Activated naive CD4-positive, alpha-beta T cell treated with anti-CD3 and anti-CD28 coated beads for 36 hours (primary cell): ENCODE data around the gene ARPC5L. TPM values are rescaled to one million over a fixed set of nuclear protein-coding genes. Genes with fewer than 3 reads are reported as not detected.
"Not testable (repeated sequence)": the region's sequence is repeated elsewhere in the genome, so short reads cannot be mapped to it uniquely, and the experiment has no call there.

Source experiments
- CTCF ChIA-PET: fragments of 350-600 bp; sonication (Branson Sonifier 250); formaldehyde crosslinking; loops from one replicate; lab custom pipeline; 2021; ENCODE audit warnings: antibody characterized with exemption; lab: Charles Lee
- DNase-seq: peaks from one replicate; pipeline ENCODE4 v3.0.0-alpha.2; 2020
- H3K27ac Mint-ChIP-seq: one replicate; pipeline ENCODE4 v1.8.0; 2021; ENCODE audit warnings: mild to moderate bottlenecking, mixed read lengths
- H3K27me3 Mint-ChIP-seq: one replicate; pipeline ENCODE4 v1.8.0; 2021; ENCODE audit warnings: low read depth, mixed read lengths
- H3K36me3 Mint-ChIP-seq: one replicate; pipeline ENCODE4 v1.8.0; 2021; ENCODE audit warnings: low read depth, mixed read lengths
- H3K4me1 Mint-ChIP-seq: one replicate; pipeline ENCODE4 v1.8.0; 2021; ENCODE audit warnings: low read depth, mixed read lengths
- H3K4me3 Mint-ChIP-seq: one replicate; pipeline ENCODE4 v1.8.0; 2021; ENCODE audit warnings: mild to moderate bottlenecking, moderate library complexity, mixed read lengths
- H3K9me3 Mint-ChIP-seq: one replicate; pipeline ENCODE4 v1.8.0; 2021; ENCODE audit warnings: mixed read lengths
- intact Hi-C: fragments of 100-400 bp; cut with micrococcal nuclease; formaldehyde crosslinking; loops from one replicate; pipeline ENCODE4 v1.15.1; 2023
- total RNA-seq, 2 experiments: library from RNA; stranded (reverse); gene quantifications; one replicate each; pipeline ENCODE4 v1.2.3, GENCODE V29; 2021

ARPC5L gene
- total RNA-seq, 2 experiments from 2014 or later = 116 to 123 TPM

DNA sequence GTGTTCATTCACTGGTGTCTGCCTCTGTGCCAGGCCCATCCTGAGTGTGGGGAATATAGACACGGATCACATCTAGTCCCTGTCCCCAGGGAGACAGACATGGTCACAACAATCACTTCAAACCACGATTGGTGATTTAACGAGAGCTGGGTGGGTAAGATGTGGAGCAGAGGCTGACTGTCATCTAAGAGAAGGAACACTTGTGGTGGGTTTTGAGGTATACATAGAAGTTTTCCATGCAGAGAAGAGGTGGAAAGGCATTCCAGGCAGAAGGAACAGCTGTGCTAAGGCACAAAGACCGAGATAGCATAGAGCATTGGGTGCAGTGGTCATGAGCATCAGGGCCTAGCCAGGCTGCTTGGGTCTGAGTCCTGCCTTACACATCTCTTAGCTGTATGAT, 31.3 kb upstream of the ARPC5L start:
- Mint-ChIP-seq H3K9me3 (no peaks in the 10 kb centered on the region), H3K36me3 (no peaks in the 10 kb centered on the region), H3K27me3 (peaks cover 5% of the 10 kb centered on the region), H3K27ac (no peak overlapping the region), H3K4me1 (no peaks in the 10 kb centered on the region), H3K4me3 (no peak overlapping the region)
- intact Hi-C loops = no loop called here
- no peak for DNase-seq
- CTCF ChIA-PET = interaction anchor here (1.7 kb wide), 1 partner anchor 22 kb away, joined by 7 read pairs; no protein-coding TSS in a partner anchor

DNA sequence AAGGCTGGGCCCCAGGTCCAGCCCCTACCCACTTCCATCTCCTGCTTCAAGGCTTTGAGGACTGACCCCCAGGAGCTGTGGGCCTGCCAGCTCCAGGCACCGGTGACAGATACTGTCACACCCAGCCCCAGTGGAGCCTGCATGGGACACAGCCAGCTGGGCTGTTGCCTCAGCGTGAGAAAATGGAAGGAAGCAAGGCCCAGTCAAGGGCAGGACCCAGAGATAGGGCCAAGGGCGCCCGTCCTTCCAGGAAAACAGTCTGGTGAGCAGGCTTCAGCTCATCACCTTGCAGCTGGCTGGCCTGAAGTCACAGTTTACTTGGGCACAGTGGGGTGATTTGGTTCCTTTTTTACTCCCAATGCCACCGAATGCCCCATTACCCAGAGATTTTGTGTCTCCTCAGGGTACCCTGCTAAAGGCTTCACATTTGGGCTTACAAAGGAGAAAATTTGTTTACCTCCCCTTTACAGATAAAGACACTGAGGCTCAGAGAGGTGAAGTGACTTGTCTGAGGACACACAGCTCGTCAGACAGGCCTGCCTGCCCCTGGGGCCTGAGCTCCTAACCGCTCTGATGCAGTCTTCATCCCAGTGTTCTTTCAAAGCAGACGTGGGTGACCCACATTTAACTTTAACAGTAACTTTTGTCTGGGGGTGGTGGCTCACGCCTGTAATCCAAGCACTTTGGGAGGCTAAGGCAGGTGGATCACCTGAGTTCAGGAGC, 30.1 kb upstream of the ARPC5L start:
- H3K9me3 Mint-ChIP-seq = no peaks in the 10 kb centered on the region
- intact Hi-C loops = no loop called here
- no peak for DNase-seq
- CTCF ChIA-PET = interaction anchor here (1.7 kb wide), 1 partner anchor 20 kb away, joined by 7 read pairs; no protein-coding TSS in a partner anchor
- H3K27me3 Mint-ChIP-seq = peaks cover 8% of the 10 kb centered on the region
- H3K27ac Mint-ChIP-seq = no peak overlapping the region
- no peaks in the 10 kb centered on the region for H3K4me1 Mint-ChIP-seq
- no peaks in the 10 kb centered on the region for H3K36me3 Mint-ChIP-seq
- no peak overlapping the region for H3K4me3 Mint-ChIP-seq

DNA sequence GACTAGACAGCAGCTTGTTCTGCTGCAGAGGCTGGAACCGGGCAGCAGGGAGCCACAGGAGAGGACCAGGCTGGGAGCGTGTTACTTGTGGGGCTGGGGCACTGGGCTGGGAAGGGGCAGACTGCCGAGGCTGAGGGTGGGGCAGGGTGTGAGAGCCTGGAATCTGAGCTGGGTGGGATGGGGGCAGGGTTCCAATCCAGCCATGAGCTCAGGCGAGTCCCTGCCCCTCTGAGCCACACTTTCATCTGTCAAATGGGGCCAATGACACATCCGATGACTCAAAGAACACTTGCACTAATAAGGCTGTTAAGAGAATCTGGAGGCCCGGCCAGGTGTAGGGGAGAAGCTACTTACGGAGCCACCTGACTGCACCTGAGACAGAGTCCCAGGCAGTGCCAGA, 27.3 kb upstream of the ARPC5L start:
- H3K9me3 Mint-ChIP-seq = no peaks in the 10 kb centered on the region
- no peak overlapping the region for H3K4me3 Mint-ChIP-seq
- intact Hi-C loops = no loop called here
- CTCF ChIA-PET = interaction anchor here (0.6 to 1.1 kb wide), 2 partner anchors 12 to 56 kb away, joined by 3 read pairs; no protein-coding TSS in a partner anchor
- H3K36me3 Mint-ChIP-seq = no peaks in the 10 kb centered on the region
- H3K4me1 Mint-ChIP-seq = no peaks in the 10 kb centered on the region
- no peak overlapping the region for H3K27ac Mint-ChIP-seq
- H3K27me3 Mint-ChIP-seq = peaks cover 28% of the 10 kb centered on the region
- no peak for DNase-seq

DNA sequence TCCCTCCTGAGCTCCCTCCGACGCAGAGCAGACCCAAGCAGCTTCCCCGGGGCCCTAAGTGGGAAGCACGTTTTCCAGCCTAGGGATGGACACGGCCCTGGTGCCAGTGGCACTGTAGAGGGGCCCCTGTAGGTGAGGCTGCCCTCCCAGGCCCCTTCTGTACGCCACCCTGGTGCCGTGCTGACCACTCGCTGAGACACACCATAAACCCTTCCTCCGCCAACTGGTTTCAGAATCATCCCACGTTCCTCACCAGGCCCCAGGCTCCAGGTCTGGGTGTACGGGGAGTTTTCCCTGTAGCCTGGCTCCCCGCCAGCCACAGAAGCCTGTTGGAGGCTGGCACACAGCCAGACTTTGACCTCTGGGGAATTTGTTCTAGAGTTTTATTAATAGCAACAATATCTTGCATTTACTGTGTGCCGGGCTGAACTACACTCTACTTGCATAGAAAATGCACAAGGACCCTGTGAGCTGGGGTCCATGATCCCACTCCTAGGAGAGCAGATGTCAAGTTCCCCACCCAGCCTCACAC, 26.8 kb upstream of the ARPC5L start:
- H3K27ac Mint-ChIP-seq = no peak overlapping the region
- CTCF ChIA-PET = no interaction called here
- H3K36me3 Mint-ChIP-seq = no peaks in the 10 kb centered on the region
- no peaks in the 10 kb centered on the region for H3K4me1 Mint-ChIP-seq
- no peak for DNase-seq
- H3K4me3 Mint-ChIP-seq = no peak overlapping the region
- no peaks in the 10 kb centered on the region for H3K9me3 Mint-ChIP-seq
- intact Hi-C loops = no loop called here
- H3K27me3 Mint-ChIP-seq = peaks cover 28% of the 10 kb centered on the region

DNA sequence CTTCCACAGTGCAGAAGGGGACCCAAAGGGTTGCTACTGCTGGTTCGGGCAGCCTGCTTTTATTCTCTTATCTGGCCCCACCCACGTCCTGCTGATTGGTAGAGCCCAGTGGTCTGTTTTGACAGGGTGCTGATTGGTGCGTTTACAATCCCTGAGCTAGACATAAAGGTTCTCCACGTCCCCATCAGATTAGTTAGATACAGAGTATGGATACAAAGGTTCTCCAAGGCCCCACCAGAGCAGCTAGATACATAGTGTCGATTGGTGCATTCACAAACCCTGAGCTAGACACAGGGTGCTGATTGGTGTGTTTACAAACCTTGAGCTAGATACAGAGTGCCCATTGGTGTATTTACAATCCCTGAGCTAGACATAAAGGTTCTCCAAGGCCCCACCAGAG, 23.8 kb upstream of the ARPC5L start:
- CTCF ChIA-PET = interaction anchor here (0.6 to 1.9 kb wide), 3 partner anchors 15 to 420 kb away, joined by 4 to 6 read pairs (median 6); partner anchors contain the start of gene WDR38
- DNase-seq, H3K36me3 Mint-ChIP-seq, H3K4me3 Mint-ChIP-seq, H3K27ac Mint-ChIP-seq, H3K9me3 Mint-ChIP-seq, intact Hi-C loops, H3K4me1 Mint-ChIP-seq: not testable (repeated sequence)
- H3K27me3 Mint-ChIP-seq = peaks cover 23% of the 10 kb centered on the region

DNA sequence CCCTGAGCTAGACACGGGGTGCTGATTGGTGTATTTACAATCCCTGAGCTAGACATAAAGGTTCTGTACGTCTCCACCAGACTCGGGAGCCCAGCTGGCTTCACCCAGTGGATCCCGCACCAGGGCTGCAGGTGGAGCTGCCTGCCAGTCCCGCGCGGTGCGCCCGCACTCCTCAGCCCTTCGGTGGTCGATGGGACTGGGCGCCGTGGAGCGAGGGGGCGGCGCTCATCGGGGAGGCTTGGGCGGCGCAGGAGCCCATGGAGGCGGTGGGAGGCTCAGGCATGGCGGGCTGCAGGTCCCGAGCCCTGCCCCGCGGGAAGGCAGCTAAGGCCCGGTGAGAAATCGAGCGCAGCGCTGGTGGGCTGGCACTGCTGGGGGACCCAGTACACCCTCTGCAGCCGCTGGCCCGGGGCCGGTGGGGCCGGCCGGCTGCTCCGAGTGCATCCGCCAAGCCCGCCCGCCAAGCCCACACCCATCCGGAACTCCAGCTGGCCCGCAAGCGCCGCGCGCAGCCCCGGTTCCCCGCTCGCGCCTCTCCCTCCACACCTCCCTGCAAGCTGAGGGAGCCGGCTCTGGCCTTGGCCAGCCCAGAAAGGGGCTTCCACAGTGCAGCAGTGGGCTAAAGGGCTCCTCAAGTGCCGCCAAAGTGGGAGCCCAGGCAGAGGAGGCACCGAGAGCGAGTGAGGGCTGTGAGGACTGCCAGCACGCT, 23.2 kb upstream of the ARPC5L start:
- H3K4me1 Mint-ChIP-seq, H3K27ac Mint-ChIP-seq, H3K9me3 Mint-ChIP-seq, intact Hi-C loops, H3K4me3 Mint-ChIP-seq, H3K36me3 Mint-ChIP-seq, DNase-seq: not testable (repeated sequence)
- CTCF ChIA-PET = interaction anchor here (0.6 to 1.9 kb wide), 3 partner anchors 15 to 421 kb away, joined by 4 to 6 read pairs (median 6); partner anchors contain the start of gene WDR38
- H3K27me3 Mint-ChIP-seq = peaks cover 23% of the 10 kb centered on the region

DNA sequence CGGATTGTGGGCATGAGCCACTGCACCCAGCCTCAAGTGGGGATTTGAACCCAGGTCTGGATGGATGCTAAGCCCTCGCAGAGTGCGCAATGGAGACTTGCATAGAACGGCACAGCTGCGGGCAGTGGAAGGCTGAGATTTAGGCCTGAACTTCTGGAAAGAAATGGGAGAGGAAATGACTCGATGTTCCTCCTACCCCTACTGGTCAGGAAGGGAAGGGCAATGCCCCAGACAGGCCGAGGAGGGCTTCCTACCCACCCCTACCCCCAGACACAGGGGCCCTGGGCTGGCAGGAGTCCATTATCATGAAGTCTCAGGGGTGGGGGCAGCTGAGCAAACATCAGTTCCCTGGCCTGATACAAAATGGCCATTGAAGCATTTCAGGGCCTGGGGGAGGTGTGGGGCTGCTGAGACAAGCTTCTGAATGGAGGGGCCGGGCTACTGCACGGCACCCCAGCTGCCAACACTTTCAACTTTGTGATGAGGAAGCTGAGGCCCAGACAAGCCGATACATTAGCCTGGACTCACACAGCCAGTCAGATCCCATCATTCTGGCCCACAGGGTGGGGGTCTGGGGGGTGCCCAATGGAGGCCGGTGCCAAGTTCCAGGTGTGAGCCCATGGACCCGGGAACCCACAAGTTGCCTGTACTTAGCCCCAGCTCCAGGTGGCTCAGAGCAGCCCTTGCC, 22.2 kb upstream of the ARPC5L start:
- DNase-seq = no peak
- CTCF ChIA-PET = interaction anchor here (0.7 to 4.3 kb wide), 6 partner anchors 9 to 66 kb away, joined by 3 to 37 read pairs (median 4); partner anchors contain the start of gene WDR38
- intact Hi-C loops = no loop called here
- Mint-ChIP-seq H3K4me3 (no peak overlapping the region), H3K4me1 (no peaks in the 10 kb centered on the region), H3K27ac (no peak overlapping the region), H3K36me3 (no peaks in the 10 kb centered on the region), H3K27me3 (peaks cover 25% of the 10 kb centered on the region), H3K9me3 (no peaks in the 10 kb centered on the region)

DNA sequence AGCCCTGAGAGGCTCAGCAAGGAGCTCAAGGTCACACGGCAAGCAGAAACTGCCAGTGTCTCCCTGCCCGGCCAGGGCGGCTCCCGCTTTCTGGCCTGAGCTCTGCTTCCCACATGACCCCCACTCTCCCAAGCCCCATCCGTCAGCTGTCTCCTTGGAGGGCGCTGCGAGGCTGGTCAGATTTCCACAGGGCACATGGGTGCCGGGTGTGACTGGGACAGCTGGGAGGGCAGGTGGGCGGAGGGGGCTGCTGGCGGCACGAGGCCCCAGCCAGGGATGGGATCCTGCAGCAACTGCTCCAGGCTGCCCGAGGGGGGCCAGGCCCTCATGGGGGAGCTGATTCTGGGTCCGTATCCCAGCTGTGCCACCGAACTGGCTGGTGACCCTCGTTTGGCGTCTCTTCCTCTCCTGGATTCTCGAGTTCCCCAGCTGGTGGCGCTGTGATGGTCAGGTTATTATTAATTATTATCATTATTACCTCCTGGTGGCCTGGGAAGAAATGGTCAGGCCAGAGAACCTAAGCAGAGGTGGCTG, 21.6 kb upstream of the ARPC5L start:
- intact Hi-C loops = no loop called here
- Mint-ChIP-seq H3K27ac (no peak overlapping the region), H3K27me3 (peaks cover 25% of the 10 kb centered on the region), H3K4me1 (no peaks in the 10 kb centered on the region), H3K4me3 (no peak overlapping the region), H3K36me3 (no peaks in the 10 kb centered on the region), H3K9me3 (no peaks in the 10 kb centered on the region)
- CTCF ChIA-PET = interaction anchor here (0.7 to 4.3 kb wide), 6 partner anchors 8 to 67 kb away, joined by 3 to 37 read pairs (median 4); partner anchors contain the start of gene WDR38
- no peak for DNase-seq

DNA sequence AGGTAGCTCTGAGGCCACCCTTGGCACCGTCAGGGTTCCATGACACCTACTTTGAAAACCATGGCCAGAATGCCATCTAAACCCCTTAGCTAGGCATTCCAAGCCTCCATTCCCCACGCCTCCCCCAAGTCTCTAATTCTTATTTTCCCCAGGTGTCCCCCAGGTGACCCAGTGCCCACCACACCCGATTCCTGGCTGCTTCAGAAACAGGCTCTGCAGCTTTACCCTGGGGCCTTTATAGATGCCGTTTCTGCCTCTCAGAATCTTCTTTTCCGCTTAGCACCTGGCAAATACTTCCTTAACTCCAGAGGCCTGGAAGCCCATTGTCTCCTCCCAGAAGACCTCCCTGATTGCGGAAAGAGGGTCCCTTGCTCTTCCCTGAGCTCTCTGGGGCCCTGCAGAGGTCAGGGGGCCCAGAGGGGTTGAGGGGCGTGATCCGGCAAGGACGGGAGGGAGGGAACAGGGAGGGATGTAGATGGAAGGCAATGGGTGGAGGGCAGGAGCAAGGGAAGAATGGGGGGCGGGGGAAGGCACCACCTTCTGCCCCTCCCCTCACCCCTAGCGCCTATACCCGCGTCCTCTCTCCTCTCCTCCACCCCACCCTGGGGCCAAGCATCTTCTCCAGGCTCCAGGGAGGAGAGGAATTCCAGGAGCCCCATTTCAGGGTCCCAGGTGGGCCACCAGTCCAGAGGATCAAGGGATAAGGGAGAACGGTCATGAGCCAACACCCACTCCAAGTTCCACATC, 20.7 kb upstream of the ARPC5L start:
- intact Hi-C loops = no loop called here
- Mint-ChIP-seq H3K27me3 (peaks cover 22% of the 10 kb centered on the region), H3K4me3 (no peak overlapping the region), H3K9me3 (no peaks in the 10 kb centered on the region), H3K27ac (no peak overlapping the region), H3K4me1 (no peaks in the 10 kb centered on the region), H3K36me3 (no peaks in the 10 kb centered on the region)
- DNase-seq = no peak
- CTCF ChIA-PET = interaction anchor here (0.7 to 4.3 kb wide), 4 partner anchors 11 to 68 kb away, joined by 3 to 37 read pairs (median 5); partner anchors contain the start of gene WDR38

DNA sequence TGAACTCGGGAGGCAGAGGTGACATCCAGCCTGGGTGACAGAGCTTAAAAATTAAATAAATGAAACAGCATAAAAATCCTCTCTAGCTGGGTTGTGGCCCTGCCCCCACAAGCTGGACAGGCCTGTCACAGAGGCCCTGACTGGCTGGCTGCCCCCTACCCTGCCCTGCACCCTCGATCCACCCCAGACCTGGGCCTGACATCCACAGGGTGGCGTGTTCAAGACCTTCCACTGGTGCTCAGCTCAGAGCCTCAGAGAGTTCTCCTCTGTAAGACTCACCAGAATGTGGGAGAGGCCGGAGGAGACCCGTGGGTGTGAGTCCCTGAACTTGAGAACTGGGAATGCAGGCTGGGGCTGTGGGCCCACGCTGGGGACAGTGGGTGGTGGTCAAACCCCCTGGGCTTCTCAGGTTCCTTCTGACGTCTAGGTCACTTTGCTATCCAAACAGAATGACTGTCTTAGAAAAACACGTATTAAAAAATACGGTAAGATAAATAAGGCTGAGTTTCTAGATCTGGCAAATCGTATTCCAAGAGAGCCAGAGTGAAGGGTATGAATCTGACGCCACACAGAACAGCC, 18.4 kb upstream of the ARPC5L start:
- H3K9me3 Mint-ChIP-seq = no peaks in the 10 kb centered on the region
- H3K4me3 Mint-ChIP-seq = no peak overlapping the region
- H3K4me1 Mint-ChIP-seq = no peaks in the 10 kb centered on the region
- no peak overlapping the region for H3K27ac Mint-ChIP-seq
- peaks cover 13% of the 10 kb centered on the region for H3K27me3 Mint-ChIP-seq
- no peaks in the 10 kb centered on the region for H3K36me3 Mint-ChIP-seq
- intact Hi-C loops = no loop called here
- CTCF ChIA-PET = interaction anchor here (0.6 to 4.3 kb wide), 4 partner anchors 9 to 69 kb away, joined by 4 to 37 read pairs (median 4); partner anchors contain the start of gene WDR38
- no peak for DNase-seq

DNA sequence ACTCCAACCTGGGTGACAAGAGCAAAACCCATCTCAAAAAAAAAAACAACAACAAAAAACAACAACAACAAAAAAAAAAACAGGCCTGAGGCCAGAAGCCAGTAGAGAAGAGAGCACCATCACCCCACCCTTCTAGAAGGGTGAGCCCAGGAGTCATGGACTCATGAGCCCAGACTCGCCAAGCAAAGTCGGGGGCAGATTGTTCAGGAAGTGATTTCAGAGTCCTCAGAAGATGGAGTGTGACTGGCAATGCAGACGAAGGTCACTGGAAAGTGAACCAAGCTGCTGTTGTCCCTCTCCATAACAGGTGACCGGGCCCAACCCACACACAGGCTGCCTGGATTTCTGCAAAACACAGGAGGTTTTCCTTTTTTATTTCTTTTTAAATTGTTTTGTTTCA, 17.6 kb upstream of the ARPC5L start:
- Mint-ChIP-seq H3K4me3 (no peak overlapping the region), H3K36me3 (no peaks in the 10 kb centered on the region), H3K27ac (no peak overlapping the region), H3K9me3 (no peaks in the 10 kb centered on the region), H3K27me3 (peaks cover 12% of the 10 kb centered on the region), H3K4me1 (no peaks in the 10 kb centered on the region)
- intact Hi-C loops = no loop called here
- DNase-seq = no peak
- CTCF ChIA-PET = no interaction called here
